Measurements from ENCODE around the gene MEX3A.

Gene MEX3A

DNA sequence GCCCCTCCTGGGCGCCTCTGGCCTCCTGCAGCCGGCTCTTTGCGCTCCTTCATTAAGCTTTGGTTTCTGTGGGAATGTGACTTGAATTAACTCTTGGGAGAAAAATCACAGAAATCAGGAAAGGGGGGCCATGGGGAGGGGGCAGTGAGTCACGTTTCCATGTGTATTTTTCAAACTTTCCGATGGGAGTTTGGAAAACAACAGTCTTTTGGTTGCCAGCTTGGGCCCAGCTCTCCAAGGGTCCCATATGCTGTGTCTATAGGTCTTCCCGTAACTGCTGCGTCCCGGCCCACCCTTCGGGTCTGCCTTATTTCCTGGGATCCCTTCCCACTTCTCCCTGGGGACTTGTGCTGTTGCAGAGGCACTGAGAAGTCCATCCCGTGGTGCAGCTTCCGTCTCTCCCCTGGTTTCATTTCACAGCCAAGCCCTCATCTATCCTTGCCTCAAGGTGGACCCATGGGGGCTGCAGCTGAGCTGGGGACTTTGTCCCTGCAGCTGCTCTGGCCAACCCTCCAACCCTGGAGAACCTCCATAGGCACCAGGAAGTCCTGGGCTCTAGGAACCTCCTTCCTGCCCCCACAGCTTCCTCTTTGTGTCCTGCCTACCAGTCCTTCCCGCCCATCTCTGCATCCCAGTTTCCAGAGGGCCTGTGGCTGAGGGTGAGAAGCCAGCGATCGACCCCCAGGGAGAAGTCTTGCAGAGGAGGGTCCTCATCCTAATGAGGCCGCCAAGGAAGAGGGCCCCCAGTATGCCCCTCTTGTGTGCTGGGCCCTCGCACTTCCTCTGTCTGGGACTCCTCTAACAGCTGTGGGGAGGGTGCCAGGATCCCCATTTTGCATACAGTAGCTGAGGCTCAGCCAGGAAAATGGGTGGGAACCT is 20.6 kb upstream of the MEX3A start:
- no peak for DNase-seq

DNA sequence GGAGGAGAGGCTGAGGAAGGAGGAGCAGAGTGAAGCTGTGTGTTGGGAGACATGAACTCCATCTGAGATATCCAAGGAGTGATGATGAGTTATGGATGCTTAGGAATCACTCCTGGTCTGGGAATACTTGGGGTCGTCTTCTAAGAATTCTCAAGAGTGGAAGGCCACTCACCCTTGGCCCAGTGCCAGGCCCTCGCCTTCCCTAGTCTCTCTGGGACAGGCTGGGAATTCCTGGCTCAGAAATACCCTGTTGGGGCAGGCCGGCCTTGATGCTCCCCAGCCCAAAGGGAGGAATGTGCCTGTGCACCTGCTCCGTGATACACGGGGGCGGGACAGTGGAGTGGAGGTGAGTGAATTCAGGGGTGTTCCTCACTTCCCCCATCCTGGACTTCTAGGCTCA is 19.6 kb upstream of the MEX3A start:
- no peak for DNase-seq

DNA sequence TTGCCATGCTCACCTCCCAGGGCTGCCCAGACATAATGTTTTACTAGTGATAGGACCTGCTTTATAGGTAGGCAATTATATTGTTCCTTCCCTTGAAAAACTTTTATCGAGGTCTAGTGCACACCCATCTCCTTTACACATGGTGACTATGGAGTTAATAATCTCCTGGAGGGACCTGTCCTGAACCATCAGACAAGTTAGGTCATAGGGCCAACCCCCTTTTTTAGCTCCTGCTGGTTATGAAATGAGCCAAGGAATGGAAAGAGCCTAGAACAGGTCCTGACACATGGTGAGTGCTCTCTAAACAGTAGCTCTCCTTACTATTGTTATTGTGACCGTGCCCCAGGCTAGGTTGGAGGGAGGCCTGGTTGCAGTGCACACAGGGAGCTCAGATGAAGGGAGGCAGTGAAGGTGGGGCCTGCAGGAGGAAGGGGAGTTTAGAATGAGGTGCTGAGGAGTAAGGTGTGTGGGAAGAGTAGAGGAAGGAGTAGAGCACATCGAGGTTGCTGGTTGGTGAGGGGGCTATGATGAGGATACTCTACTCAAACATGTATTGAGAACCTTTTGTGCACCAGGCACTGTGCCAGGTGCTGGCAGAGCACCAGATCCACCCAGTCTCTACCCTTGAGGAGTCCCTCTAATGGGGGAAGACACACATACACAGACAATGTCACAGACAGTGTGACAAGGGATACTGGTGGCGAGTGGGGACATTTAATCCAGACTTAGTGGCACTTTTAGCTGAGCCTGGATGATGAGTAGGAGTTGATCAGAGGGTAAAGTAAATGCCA is 18.1 kb upstream of the MEX3A start:
- no peak for DNase-seq

DNA sequence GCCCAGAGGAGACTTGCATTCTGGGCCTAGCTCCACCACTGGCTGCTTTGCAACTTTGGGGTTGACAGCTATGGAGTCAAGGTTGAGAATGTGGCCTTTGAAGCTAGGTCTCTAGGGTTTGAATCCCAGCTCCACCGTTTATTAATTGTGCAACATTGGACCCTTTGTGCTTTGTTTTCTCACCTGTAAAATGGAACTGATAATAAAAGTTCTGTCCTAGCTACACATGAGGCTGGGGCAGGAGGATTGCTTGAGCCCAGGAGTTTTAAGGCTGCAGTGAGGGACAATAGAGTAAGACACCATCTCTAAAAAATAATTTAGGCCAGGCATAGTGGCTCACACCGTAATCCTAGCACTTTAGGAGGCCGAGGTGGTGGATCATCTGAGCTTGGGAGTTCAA is 17.0 kb upstream of the MEX3A start:
- no peak for DNase-seq

DNA sequence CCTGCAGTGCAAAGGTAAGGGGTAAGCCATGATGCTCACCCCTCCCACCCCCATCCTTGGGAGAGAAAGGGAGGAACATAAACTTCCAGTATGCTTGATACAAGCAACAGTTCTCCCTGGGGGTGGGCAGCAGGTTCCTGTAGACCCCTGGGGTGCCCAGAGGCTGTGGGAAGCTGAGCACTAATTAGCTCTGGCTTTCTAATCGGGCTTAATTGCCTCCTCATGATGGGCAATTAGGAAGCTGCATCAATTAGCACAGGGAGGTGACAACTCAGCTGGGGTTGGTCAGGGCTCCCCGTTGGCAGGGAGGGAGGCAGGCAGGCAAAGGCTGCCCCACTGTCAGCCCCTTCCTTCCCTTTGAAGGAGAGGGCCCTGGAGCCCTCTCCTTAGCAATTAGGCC is 16.5 kb upstream of the MEX3A start:
- DNase-seq: no peak

DNA sequence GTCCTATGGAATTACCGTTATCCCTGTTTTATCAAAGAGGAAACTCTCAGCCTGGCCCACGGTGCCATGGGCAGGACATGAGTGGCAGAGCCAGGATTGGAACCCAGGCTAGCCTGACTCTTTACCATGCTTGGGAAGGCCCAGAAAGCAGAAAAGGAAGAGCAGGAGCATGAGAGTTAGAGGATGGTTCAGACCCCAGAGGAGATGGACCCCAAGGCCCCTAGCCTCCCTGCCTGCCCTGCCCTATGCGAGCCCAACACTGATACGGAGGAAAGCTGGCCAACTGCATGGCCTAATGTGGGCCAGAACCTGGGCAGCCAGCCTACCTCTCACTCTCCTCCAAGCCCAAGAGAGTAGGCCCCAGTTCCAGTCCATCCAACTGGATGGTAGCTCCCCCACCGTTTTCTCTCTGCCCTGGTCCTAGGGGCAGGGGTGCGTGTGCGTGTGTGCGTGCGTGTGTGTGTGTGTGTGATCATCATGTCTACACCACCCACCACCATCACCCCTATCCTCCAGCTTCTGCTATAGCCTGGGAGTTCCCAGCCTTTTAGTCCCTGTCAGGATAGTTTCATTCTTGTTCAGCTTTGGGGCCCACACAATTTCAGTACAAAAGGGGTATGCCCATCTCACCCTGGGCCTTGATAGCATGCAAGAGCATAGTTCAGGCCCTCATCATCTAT is 15.4 kb upstream of the MEX3A start:
- DNase-seq: no peak

DNA sequence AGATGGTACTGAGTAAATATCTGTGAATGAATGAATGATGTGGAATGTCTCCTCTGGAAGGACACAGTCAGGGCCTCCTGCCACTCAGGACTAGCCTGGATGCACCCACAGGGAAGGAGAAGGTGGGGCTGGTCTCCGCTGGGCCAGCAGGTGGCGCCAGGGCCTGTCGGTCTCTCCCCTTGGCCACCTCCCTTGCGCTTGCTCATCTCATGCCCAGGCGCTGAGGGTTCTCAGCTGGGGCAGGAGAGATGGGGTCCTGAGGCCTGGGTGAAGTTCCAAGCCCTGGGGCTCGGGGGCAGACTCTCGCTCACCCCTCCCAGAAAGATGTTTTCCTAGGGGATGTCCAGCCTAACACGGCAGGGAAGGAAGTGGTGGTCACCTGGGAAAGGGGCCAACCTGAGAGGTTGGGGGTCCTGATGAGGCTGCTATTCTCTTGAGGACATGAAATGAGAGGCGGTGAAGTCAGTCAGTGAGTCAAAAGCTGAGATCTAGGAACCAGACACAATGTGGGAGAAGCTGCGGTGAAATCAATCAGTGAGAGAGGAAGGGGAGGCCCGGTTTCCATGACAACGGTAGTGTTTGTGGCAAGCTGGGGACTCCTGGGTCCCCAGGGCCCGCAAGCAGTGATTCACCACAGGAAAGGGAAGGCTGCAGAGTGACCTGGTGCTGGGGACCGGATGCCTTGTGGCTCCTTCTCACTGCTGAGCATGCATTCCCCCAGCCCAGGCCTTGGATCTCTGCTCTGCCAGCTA is 14.6 kb upstream of the MEX3A start:
- peak; percentile 71 to 78 (median 74) for DNase-seq

DNA sequence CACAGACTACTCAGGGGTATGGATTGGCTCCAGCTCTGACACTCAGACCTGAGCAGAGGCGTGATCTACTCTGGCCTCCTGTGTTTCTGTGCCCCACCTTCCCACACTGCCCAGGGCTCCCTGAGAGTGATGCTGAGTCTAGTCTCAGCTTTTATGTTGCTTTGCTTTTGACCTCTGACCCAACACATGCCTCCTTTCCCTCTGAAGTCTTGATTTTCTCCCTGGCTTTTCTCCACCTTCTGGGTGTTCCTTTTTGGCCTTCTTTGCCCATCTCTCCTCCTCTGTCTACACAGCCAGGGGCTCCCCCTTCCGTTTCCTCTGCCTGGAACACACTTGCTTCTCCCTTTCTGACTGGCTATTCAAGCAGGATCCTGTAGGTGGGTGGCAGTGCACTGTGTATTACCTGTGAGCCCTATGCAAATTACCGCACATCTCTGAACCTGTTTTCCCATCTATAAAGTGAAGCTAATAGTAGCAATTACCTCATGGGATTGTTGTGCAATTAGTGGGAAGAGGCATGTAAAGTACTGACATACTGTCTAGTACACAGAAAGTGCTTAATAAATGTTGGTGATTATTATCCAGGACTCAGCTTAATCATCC is 13.7 kb upstream of the MEX3A start:
- no peak for DNase-seq

DNA sequence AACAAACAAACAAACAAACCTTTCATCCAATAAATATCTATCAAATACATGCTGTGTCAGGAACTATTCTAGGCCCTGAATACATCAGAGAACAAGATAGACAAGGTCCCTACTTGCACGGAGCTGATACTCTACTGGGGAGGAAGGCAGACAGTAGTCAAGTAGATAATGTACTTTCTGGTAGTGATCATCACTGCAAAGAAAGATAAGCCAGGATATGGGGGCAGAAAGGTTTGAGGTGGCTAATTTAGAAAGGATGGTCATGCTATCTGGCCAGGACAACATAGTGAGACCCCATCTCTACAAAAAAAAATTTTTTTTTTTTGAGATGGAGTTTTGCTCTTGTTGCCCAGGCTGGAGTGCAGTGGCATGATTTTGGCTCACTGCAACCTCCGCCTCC is 9.3 kb upstream of the MEX3A start:
- DNase-seq: no peak

DNA sequence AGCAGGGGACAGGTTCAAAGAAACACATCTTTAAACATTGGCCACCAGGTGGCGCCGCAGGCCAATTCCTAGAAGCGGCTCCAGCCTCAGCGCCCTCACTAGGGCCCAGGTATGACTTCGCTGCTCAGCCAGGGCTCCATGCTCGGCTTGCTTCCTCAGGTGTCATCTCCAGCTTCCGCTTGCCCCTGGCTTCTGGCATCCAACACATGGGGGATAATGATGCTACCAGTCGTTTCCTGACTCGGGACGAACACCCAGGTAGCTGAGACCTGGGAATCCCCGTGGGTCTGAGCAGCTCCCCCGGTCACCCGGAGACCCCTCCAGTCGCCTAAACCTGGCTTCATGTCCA is 8.5 kb upstream of the MEX3A start:
- peak; percentile 79 to 92 (median 82) for DNase-seq

DNA sequence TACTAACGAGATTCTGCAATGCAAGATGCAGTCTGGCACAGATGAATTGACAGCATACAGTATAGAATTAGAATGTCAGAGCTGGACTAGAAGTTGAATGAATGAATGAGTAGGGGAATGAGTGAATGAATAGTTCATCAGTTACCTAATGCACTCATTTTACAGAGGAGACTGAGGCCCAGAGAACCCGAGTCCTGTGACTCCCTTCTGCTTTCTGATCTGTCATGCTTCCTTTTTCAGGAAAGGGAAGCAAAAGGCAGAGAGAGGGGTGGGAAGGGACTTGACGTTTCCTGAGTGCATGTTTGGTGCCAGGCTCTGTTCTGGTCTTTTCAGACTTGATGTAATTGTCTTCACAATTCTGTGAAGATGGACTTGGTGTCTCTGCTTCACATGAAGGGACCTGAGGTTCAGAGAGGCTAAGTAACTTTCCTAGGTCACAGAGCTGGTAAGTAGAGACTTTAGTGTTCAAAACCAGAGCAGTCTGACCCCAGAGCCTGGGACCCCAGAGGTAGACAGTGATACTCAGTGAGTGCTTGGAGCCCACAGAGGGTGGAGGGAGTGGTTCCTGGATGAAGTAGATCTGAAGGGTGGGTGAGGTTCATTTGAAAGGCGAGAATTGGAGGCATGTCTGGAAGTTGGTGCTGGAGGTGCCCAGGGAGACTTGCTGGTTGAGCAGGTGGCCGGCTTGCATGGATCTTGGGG is 8.0 kb upstream of the MEX3A start:
- no peak for DNase-seq

DNA sequence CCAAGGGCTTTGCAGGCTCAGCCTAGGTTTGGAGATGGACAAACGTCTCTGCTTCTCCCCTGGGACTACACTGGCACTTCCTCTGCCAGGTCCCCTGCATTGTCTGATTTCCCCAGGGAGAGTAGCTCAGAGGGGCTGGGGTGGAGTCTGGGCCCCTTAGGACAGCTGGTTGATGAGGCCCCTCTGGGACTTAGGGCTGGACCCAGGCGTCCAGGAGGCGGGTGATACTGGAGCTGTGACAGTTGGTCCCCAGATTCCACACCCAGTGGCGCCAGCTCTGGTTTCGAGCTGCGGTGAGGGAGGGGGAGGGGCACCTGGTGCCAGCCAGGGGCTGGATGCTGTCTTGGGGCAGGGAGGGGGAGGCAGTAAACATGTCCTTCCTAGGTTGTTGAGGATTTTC is 7.4 kb upstream of the MEX3A start:
- no peak for DNase-seq

DNA sequence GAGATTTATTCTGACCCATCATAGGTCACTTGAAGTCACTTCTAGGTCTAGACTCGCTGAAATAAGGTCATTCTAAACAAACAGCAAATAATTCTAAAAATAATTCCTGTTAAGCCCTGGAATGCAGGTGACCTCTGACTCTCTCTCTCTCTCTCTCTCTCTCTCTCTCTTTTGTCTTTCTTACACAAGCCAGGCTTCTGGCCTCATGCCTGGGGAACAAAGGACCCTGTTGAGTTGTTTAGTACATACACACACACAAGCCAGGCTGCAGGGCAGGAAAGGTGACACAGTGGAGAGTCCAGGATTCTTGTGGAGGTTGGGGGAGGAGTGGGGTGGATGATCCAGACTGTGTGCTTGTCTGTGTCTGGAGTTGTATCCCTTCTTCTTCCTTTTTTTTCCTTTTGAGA is 4.0 kb upstream of the MEX3A start:
- DNase-seq: no peak

DNA sequence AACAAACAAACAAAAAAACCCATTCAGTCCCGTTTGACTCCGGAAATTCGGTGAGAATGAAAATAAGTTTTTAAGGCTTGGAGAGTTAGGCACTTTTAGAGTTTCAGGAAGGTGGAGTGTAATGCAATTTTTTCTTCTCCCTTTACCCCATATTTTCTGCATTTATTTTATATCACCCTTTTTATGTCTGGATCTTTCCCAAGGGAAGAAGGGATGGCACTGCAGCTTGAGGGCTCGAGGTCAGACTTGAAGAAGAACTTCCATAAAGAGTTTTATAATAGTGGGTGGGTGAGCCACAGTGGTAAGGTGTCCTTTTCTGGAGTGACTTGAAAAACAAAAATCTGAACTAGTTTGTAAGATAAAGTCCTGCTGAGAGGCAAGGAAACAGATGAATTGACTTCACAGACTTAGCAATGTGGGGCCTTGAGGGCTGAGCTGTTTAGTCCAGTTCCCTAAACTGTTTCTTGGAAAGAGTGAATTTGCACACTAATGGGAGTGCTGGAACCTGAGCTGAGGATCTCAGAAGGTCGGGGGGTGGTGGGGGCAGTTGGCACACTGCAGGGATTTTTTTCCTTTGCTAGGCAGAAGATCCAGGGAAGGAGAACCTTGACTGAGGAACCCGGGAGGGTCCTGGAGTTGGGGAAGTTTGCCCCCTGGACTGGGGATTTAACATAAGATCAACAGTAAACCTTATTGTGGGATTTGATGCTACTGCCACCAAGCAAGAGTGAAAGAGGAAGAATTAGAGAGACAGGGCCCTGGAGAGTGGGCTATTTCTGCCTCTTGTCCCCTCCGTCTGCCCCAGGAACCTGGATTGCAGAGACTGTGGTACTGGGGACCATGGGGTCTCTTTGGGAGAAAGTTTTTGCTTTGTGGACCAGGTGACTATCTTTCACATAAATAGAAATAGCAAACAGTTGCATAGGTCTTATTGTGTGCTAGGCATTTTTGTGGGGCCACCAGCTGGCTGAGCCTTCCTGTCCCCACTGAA is 1.8 kb upstream of the MEX3A start:
- DNase-seq: no peak

DNA sequence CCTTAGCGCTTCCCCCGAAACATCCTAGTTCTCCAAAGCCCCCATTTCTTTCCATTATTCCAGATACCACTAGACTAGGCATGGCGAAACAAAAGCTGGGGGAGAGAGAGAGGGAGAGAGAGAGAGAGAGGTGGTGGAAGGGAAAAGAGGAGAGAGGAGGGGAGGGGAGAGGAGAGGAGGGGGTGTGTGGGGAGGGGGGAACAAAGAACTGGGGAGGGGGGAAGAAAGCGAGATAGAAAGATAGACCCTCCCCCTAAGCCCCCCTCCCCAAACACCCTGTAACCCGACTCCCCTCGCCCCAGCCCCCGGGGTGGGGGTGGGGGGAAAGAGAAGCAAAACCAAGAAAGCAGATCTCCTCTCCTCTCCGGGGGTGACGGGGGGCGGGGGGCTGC is 352 bp downstream of the MEX3A start:
- no peak for DNase-seq

DNA sequence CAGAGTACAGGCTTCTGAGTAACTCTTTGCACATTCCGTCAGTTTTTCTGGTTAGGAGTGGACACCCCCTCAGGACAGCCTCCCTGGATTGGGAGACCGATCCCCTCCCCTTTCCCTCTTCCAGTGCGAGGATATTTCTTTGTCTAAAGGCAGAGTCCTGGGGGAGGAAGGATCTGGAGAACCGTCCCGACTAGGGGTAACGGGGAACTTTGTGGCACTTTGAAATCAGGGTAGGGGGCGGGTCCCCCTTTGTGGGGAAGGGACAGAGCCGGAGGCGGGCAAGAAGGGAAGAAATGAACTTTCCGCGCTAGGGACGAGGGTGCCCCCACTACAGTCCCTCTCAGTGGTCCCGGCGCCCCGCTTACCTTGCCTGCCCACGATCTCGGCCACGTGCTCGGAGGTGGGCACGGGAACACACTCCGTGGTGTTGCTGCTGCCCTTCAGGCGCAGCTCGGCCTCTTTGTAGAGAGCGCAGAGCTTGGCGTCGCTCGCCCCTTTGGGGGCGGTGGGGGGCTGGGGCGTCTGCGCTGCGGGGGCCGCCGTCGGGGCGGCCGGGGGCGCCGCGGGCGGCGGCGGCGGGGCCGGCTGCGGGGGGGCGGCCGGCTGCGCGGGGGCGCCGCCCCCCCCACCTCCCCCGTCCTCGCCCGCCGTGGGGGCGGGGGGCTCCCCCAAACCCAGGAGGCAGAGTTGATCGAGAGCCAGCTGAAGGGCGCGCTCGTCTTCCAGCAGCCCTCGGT is 917 bp downstream of the MEX3A start:
- DNase-seq: no peak

DNA sequence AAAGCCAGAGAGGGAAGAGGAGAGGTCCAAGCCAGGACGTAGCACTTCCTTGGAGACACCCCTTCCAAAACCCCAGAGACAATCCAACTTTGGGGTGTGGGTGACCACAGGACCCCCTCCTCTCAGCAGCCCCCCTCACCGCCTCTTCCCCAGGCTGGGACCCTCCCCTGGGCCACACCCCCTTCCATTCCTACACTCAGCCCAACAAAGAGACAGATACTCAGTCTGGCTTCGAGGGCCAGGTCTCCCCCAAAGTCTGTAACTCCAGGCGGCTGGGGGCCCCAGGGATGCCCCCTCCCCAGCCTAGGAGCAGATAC is 1.4 kb downstream of the MEX3A start:
- DNase-seq: no peak

DNA sequence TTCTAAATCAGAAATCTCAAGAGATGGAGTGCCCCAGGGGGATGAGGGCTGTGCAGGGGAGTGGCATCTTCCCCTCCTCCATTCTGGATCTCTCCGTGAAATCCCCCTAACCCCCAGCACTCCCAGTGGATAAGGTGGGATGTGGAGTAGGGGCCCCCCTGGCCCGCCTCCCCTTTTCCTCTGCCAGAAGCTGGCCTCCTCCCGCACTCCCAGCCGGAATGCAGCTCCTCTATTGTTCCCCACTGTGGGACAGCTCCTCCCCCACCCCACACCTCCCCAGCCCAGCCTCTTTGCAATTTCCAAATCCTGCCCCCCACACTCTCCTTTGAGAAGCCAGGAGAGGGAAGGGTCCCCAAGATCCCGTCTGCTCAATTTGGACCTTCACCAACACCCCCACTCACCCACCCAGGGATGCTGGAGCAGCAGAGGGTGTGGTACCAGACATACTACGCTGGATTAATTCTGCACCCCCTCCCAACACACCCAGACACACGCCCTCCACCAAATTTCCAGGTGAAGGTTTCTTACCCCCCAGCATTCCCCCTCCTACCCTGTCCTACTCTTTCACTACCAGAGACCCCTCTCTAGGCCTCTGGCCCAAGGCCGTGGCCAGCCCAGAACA is 1.9 kb downstream of the MEX3A start:
- DNase-seq: no peak

DNA sequence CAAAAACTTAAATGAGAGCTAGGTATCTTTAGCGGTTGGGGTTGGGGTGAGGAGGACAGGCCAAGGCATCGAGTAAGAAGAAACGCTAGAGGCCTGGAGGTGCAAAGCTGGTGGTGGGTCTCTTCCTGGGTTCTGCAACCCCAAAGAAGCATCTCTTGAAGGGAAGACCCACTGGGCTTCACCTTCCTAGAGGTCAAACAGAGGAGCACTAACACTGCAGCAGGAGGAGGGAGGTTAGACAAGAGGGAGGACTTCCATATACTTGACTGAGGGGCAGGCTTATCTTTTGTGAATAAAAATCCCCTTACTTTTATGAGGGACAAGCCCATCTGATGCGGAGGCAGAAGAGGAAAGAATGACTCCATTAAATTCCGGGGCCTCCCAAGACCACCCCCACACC is 2.5 kb downstream of the MEX3A start:
- DNase-seq: no peak

DNA sequence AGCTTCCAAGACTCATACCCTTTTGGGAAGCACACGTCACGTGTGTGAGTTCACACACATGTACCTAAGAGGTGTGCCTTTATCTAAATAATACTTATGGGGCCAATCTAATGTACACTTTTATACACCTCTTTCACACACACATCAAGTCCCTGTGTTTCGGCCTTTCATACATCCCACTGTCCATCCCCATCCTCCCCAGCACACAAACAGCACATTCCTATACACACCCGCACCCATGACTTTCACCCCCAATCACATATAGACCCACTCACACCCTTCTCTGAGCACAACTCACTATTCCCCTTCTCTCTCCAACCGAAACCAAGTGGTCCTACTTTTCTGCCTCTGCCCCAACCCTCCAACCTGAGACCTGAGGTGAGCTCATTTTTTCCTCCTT is 3.5 kb downstream of the MEX3A start:
- DNase-seq: no peak

Measured in activated CD4-positive, CD25-positive, alpha-beta regulatory T cell (primary cell).